ENCODE measurements around the gene NDUFAF2.

The NDUFAF2 gene

DNA sequence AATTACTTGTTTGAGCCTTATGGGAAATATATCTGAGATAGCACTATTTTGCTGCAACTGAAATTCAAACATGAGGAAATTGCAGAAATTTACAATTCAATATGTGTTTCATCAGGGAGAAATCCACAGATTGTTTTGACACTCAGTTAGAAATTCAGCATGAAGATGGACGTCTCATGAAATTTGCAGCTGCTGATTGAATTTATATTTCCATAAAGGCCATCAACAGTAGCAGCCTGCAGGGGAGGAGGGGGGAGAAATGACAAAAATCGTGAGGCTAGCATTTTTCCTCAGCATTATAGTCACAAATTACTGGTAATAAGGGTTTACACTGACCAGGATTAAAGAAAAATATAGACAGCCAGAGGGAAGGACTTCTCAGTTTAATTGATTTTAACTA is 81.0 kb downstream of the NDUFAF2 start:
- ChIA-PET POLR2A (no interaction called here), CTCF (interaction anchor here (1.6 kb wide), 1 partner anchor 15 kb away, joined by 6 read pairs; no protein-coding TSS in a partner anchor)
- TF ChIP-seq KLF8 (tag by site-specific recombination; IDR thresholded peaks at IDR 0.05) (no peak), ZBTB20 (tag by site-specific recombination; IDR thresholded peaks at IDR 0.05) (no peak), ZNF654 (tag by site-specific recombination; IDR thresholded peaks at IDR 0.05; ENCODE audit: low read depth) (no peak)
- Histone ChIP-seq H3K9me3 (ENCODE audit: control insufficient read depth, insufficient read depth, low read depth, low read length) (no peaks in the 10 kb centered on the region), H3K4me3 (ENCODE audit: low read depth, low read length) (no peak overlapping the region), H3K27ac (ENCODE audit: extremely low read depth, low read depth, low read length) (no peak overlapping the region), H3K4me1 (ENCODE audit: control insufficient read depth, insufficient read depth, low read length) (no peaks in the 10 kb centered on the region), H3K36me3 (ENCODE audit: control insufficient read depth in 2 of 2, insufficient read depth in 1 of 2, low read length in 2 of 2) (no peaks in the 10 kb centered on the region)

DNA sequence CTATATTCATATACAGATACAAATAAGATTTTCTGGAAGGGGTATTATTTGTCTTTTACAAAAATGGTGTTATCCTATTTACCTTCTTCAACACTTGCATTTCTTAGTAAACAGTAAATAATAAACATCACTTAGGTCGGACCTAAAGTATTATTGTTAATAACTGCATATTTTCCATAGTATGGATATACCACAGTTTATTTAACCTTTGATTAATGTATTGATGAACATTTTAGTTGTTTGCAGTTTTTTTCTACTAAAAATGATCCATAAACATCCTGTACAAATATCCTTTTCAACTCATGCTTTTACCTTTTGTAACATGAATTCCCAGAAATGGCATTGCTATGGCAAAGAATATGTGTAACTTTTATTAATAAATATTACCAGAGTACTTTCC is 83.4 kb downstream of the NDUFAF2 start:
- ChIA-PET POLR2A (no interaction called here), CTCF (no interaction called here)
- H3K4me3 ChIP-seq (ENCODE audit: low read depth, low read length), result no peak overlapping the region
- H3K9me3 ChIP-seq (ENCODE audit: control insufficient read depth, insufficient read depth, low read depth, low read length), result no peaks in the 10 kb centered on the region
- no peaks in the 10 kb centered on the region for H3K36me3 ChIP-seq (ENCODE audit: control insufficient read depth in 2 of 2, insufficient read depth in 1 of 2, low read length in 2 of 2)
- no peak overlapping the region for H3K27ac ChIP-seq (ENCODE audit: extremely low read depth, low read depth, low read length)
- H3K4me1 ChIP-seq (ENCODE audit: control insufficient read depth, insufficient read depth, low read length), result no peaks in the 10 kb centered on the region
- no peak for TF ChIP-seq ZNF10 (tag by site-specific recombination; IDR thresholded peaks at IDR 0.05)
- no peak for TF ChIP-seq KLF16 (tag by site-specific recombination; IDR thresholded peaks at IDR 0.05)
- no peak for TF ChIP-seq HOXC10 (CRISPR knock-in tag; IDR thresholded peaks at IDR 0.05)
- TF ChIP-seq ZNF48 (tag by site-specific recombination; IDR thresholded peaks at IDR 0.05), result no peak
- TF ChIP-seq, protein P1, sequence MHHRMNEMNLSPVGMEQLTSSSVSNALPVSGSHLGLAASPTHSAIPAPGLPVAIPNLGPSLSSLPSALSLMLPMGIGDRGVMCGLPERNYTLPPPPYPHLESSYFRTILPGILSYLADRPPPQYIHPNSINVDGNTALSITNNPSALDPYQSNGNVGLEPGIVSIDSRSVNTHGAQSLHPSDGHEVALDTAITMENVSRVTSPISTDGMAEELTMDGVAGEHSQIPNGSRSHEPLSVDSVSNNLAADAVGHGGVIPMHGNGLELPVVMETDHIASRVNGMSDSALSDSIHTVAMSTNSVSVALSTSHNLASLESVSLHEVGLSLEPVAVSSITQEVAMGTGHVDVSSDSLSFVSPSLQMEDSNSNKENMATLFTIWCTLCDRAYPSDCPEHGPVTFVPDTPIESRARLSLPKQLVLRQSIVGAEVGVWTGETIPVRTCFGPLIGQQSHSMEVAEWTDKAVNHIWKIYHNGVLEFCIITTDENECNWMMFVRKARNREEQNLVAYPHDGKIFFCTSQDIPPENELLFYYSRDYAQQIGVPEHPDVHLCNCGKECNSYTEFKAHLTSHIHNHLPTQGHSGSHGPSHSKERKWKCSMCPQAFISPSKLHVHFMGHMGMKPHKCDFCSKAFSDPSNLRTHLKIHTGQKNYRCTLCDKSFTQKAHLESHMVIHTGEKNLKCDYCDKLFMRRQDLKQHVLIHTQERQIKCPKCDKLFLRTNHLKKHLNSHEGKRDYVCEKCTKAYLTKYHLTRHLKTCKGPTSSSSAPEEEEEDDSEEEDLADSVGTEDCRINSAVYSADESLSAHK (tag by site-specific recombination; IDR thresholded peaks at IDR 0.05), result no peak
- no peak for TF ChIP-seq HOXA7 (CRISPR knock-in tag; IDR thresholded peaks at IDR 0.05; ENCODE audit: borderline replicate concordance)
- TF ChIP-seq ZNF433 (tag by site-specific recombination; IDR thresholded peaks at IDR 0.05; ENCODE audit: low read depth), result no peak
- no peak for TF ChIP-seq ZNF561 (tag by site-specific recombination; IDR thresholded peaks at IDR 0.05; ENCODE audit: borderline replicate concordance)
- no peak for TF ChIP-seq ZNF335 (tag by site-specific recombination; conservative IDR thresholded peaks at IDR 0.05)
- TF ChIP-seq ZNF629 (tag by site-specific recombination; IDR thresholded peaks at IDR 0.05), result no peak
- TF ChIP-seq KLF7 (tag by site-specific recombination; IDR thresholded peaks at IDR 0.05; ENCODE audit: borderline replicate concordance), result no peak
- TF ChIP-seq ZNF239 (tag by site-specific recombination; IDR thresholded peaks at IDR 0.05), result no peak
- no peak for TF ChIP-seq ZNF146 (tag by site-specific recombination; IDR thresholded peaks at IDR 0.05)
- TF ChIP-seq ZNF23 (tag by site-specific recombination; IDR thresholded peaks at IDR 0.05; ENCODE audit: borderline replicate concordance), result no peak
- no peak for TF ChIP-seq ZNF114 (tag by site-specific recombination; IDR thresholded peaks at IDR 0.05)
- TF ChIP-seq, protein P2, sequence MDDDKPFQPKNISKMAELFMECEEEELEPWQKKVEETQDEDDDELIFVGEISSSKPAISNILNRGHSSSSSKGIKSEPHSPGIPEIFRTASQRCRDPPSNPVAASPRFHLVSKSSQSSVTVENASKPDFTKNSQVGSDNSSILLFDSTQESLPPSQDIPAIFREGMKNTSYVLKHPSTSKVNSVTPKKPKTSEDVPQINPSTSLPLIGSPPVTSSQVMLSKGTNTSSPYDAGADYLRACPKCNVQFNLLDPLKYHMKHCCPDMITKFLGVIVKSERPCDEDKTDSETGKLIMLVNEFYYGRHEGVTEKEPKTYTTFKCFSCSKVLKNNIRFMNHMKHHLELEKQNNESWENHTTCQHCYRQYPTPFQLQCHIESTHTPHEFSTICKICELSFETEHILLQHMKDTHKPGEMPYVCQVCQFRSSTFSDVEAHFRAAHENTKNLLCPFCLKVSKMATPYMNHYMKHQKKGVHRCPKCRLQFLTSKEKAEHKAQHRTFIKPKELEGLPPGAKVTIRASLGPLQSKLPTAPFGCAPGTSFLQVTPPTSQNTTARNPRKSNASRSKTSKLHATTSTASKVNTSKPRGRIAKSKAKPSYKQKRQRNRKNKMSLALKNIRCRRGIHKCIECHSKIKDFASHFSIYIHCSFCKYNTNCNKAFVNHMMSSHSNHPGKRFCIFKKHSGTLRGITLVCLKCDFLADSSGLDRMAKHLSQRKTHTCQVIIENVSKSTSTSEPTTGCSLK (tag by site-specific recombination; IDR thresholded peaks at IDR 0.05), result no peak

DNA sequence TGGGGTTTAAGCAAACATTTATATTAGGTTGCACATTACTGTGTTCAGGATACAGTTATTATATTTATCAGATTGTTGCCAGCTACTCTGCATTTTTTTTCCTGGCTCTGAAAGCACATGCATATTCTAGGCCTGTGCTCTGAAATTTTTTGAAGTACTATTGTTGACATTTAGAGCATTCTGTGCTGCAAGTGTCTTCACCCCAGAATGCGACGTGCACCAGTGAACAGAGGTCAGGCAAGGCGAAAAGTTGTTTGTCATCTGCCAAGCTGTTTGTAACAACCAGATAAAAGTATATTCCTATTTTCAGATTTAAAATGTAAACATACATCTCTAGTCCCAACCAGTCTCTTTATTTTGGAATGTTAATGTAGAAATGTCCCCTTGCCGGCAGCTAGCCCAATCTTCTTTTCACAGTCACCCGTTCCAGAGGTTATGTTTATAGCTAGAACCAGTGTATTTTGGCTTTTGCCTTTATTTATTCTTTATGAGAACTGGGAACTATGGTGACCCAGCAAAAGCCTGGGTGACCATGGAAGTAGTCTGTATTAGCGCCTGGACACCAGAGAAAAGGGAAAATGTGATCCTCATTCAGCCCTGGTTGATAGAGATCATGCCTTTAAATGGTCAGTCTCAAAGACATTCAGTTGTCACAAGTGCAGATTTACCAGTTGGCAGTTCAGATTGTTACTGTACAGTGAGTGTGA is 84.6 kb downstream of the NDUFAF2 start:
- Histone ChIP-seq H3K4me1 (ENCODE audit: control insufficient read depth, insufficient read depth, low read length) (no peaks in the 10 kb centered on the region), H3K9me3 (ENCODE audit: control insufficient read depth, insufficient read depth, low read depth, low read length) (no peaks in the 10 kb centered on the region), H3K4me3 (ENCODE audit: low read depth, low read length) (no peak overlapping the region), H3K36me3 (ENCODE audit: control insufficient read depth in 2 of 2, insufficient read depth in 1 of 2, low read length in 2 of 2) (no peaks in the 10 kb centered on the region), H3K27ac (ENCODE audit: extremely low read depth, low read depth, low read length) (no peak overlapping the region)
- POLR2A ChIA-PET, result no interaction called here
- CTCF ChIA-PET, result no interaction called here
- TF ChIP-seq SP7 (tag by site-specific recombination; IDR thresholded peaks at IDR 0.05), result no peak
- TF ChIP-seq ZFP69B (tag by site-specific recombination; IDR thresholded peaks at IDR 0.05), result no peak
- TF ChIP-seq, protein P3, sequence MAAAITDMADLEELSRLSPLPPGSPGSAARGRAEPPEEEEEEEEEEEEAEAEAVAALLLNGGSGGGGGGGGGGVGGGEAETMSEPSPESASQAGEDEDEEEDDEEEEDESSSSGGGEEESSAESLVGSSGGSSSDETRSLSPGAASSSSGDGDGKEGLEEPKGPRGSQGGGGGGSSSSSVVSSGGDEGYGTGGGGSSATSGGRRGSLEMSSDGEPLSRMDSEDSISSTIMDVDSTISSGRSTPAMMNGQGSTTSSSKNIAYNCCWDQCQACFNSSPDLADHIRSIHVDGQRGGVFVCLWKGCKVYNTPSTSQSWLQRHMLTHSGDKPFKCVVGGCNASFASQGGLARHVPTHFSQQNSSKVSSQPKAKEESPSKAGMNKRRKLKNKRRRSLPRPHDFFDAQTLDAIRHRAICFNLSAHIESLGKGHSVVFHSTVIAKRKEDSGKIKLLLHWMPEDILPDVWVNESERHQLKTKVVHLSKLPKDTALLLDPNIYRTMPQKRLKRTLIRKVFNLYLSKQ (tag by site-specific recombination; IDR thresholded peaks at IDR 0.05; ENCODE audit: borderline replicate concordance), result no peak
- TF ChIP-seq ZNF707 (tag by site-specific recombination; IDR thresholded peaks at IDR 0.05), result no peak
- no peak for TF ChIP-seq ZNF658 (tag by site-specific recombination; IDR thresholded peaks at IDR 0.05)
- TF ChIP-seq HOXA7 (CRISPR knock-in tag; IDR thresholded peaks at IDR 0.05; ENCODE audit: borderline replicate concordance), result no peak
- no peak for TF ChIP-seq BCL11A (tag by site-specific recombination; IDR thresholded peaks at IDR 0.05; ENCODE audit: low read depth)
- TF ChIP-seq, protein P4, sequence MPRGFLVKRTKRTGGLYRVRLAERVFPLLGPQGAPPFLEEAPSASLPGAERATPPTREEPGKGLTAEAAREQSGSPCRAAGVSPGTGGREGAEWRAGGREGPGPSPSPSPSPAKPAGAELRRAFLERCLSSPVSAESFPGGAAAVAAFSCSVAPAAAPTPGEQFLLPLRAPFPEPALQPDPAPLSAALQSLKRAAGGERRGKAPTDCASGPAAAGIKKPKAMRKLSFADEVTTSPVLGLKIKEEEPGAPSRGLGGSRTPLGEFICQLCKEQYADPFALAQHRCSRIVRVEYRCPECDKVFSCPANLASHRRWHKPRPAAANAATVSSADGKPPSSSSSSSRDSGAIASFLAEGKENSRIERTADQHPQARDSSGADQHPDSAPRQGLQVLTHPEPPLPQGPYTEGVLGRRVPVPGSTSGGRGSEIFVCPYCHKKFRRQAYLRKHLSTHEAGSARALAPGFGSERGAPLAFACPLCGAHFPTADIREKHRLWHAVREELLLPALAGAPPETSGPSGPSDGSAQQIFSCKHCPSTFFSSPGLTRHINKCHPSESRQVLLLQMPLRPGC (tag by site-specific recombination; IDR thresholded peaks at IDR 0.05), result no peak
- no peak for TF ChIP-seq KLF8 (tag by site-specific recombination; IDR thresholded peaks at IDR 0.05)

Measured in HEK293 (cell line).